Activated naive CD8-positive, alpha-beta T cell treated with anti-CD3 and anti-CD28 coated beads for 36 hours (primary cell): Measurements from ENCODE around the gene ERH. TPM values are rescaled to one million over a fixed set of nuclear protein-coding genes. Genes with fewer than 3 reads are reported as not detected.

Experiments used
- DNase-seq: peaks from one replicate; pipeline ENCODE4 v3.0.0; 2021
- H3K27ac Mint-ChIP-seq: one replicate; pipeline ENCODE4 v1.8.0; 2022; ENCODE audit warnings: mild to moderate bottlenecking, moderate library complexity, mixed read lengths
- H3K27me3 Mint-ChIP-seq: one replicate; pipeline ENCODE4 v1.8.0; 2022; ENCODE audit warnings: mild to moderate bottlenecking, mixed read lengths
- H3K36me3 Mint-ChIP-seq: one replicate; pipeline ENCODE4 v1.8.0; 2021; ENCODE audit warnings: mild to moderate bottlenecking, mixed read lengths
- H3K4me1 Mint-ChIP-seq: one replicate; pipeline ENCODE4 v1.8.0; 2021; ENCODE audit warnings: mixed read lengths
- H3K4me3 Mint-ChIP-seq: one replicate; pipeline ENCODE4 v1.8.0; 2022; ENCODE audit warnings: mild to moderate bottlenecking, moderate library complexity, mixed read lengths
- H3K9me3 Mint-ChIP-seq: one replicate; pipeline ENCODE4 v1.8.0; 2022; ENCODE audit warnings: mixed read lengths
- total RNA-seq, 2 experiments: library from RNA; stranded (reverse); gene quantifications; one replicate each; pipeline ENCODE4 v1.2.3, GENCODE V29; 2021

ERH gene
- total RNA-seq, 2 experiments from 2014 or later = 392 to 403 TPM

DNA sequence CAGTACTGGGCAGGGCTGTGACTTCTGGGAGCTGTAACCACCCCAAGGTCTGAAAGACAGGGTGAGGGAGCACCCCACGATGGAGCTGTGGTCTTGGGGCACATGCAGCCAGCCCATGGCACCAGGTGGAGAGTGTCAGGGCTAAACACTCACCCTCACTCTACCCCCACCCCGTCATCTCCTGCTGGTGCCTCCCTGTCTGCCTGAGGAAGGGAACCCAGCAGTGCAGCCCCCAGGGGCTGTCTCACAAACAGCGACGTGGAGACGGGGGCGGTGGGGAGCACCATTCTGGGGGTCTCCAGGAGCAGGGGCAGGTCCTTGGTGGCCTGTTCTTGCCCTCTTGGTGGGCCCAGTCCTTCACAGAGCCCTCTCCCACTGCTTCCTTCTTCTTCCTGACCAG is 63.5 kb downstream of the ERH start:
- H3K9me3 Mint-ChIP-seq = no peaks in the 10 kb centered on the region
- no peak overlapping the region for H3K4me3 Mint-ChIP-seq
- no peaks in the 10 kb centered on the region for H3K36me3 Mint-ChIP-seq
- DNase-seq = no peak
- H3K27me3 Mint-ChIP-seq = peaks cover 9% of the 10 kb centered on the region
- H3K4me1 Mint-ChIP-seq = peaks cover 22% of the 10 kb centered on the region
- H3K27ac Mint-ChIP-seq = no peak overlapping the region

DNA sequence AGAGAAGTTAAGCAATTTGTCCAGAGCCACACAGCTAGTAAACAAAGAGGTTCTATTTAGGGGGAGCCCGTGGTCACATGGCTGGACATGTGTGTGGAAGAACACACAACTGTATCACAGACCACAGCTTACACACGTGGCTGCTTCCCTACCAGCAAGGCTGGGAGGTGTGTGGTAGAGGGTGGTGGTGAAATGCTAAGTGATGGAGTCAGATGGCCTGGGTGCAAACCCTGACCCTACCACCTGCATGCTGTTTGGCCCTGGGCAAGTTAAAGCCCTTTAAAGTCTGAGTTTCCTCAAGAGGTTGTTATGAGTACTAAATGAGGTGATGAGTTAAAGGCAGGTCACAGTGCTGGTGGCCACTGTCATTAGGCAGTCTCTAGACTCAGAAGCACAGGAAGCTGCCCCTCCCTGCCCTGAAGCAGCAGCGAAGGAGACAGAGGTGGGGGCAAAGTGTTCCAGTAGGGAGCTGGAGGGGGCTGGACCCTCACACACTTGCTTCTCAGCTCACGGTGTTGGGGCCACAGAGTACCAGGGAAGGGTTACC is 64.2 kb downstream of the ERH start:
- Mint-ChIP-seq H3K27me3 (peaks cover 9% of the 10 kb centered on the region), H3K4me1 (peaks cover 22% of the 10 kb centered on the region), H3K4me3 (no peak overlapping the region), H3K36me3 (no peaks in the 10 kb centered on the region), H3K9me3 (no peaks in the 10 kb centered on the region), H3K27ac (no peak overlapping the region)
- DNase-seq = no peak

DNA sequence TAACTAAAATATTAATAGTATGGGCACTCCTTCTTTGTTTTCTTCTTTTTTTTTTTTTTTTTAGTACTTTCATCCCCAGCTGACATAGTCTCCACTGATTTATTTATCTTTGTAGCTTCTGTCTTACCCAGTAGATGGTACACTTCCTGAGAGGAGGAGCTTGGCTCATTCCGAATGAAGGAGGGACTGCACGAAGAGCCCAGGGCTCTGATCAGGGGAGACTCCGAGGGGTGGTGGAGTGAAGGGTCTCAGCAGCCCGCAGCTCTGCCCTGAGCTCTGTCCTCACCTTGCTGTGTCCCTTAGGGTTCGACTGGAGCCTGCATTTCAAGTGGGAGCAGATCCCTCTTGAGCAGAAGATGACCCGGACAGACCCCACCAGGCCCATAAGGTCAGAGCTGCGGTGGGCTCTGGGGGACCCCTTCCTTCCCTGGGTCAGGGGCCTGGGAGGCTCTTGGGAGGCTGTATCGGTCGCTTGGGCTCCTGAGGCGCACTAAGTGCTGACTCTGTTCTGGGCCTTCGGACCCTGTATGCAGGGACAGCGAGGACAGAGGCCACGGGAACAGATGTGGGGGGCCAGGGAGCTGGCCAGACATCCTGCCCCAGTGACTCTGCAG is 65.2 kb downstream of the ERH start:
- H3K27me3 Mint-ChIP-seq = peaks cover 9% of the 10 kb centered on the region
- no peak overlapping the region for H3K27ac Mint-ChIP-seq
- no peak overlapping the region for H3K4me3 Mint-ChIP-seq
- no peaks in the 10 kb centered on the region for H3K36me3 Mint-ChIP-seq
- no peak for DNase-seq
- H3K4me1 Mint-ChIP-seq = peaks cover 22% of the 10 kb centered on the region
- no peaks in the 10 kb centered on the region for H3K9me3 Mint-ChIP-seq

DNA sequence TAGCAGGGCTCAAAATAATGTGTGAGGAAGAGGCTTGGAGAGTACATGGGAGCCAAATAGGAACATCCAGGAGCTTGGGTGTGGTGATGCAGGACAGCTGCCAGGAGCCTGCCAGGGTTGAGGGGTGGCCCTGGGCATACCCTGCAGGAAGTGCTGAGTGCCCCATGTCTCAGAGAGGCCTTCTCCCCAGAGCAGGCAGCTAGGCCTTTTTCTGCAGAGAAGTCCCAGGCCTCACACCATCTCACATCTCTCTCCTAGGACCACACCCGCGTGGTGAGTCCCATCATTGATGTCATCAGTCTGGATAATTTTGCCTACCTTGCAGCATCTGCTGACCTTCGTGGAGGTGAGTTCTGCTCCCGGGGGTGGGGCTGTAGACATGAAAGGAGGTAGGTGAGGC is 66.9 kb downstream of the ERH start:
- Mint-ChIP-seq H3K27me3 (peaks cover 5% of the 10 kb centered on the region), H3K36me3 (no peaks in the 10 kb centered on the region), H3K9me3 (no peaks in the 10 kb centered on the region), H3K4me1 (peaks cover 19% of the 10 kb centered on the region), H3K4me3 (no peak overlapping the region), H3K27ac (no peak overlapping the region)
- no peak for DNase-seq

Other genes with a start within 250 kb of the ERH start
- 10 to 100 TPM; 33.4 to 35.1 TPM for gene DCAF5, start 245.2 kb downstream of the ERH start, total RNA-seq
- gene EXD2, start 206.8 kb downstream of the ERH start, total RNA-seq = 10 to 100 TPM; 12.0 to 13.0 TPM
- gene GALNT16, start 138.1 kb downstream of the ERH start, total RNA-seq = under 1 TPM; 0.50 to 0.56 TPM
- 10 to 100 TPM; 47.9 to 48.2 TPM for gene SLC39A9, start 393 bp upstream of the ERH start, total RNA-seq
- under 1 TPM in 1 of 2 experiments, not detected in 1; 0.04 TPM for gene PLEKHD1, start 86.4 kb upstream of the ERH start, total RNA-seq
- not detected for gene CCDC177, start 176.6 kb upstream of the ERH start, total RNA-seq
- 10 to 100 TPM; 26.3 TPM for gene SUSD6, start 213.3 kb upstream of the ERH start, total RNA-seq